NCI-H1048 (cell line): ENCODE results near the gene PIPOX.

Experiments
- DNase-seq: peaks from one replicate; lab custom pipeline; 2025; lab: John Stamatoyannopoulos, UW

Gene PIPOX

GRCh38 chr17:29019475-29020181 is 23.3 kb upstream of the PIPOX start:
- DNase-seq, result no peak

- DNase-seq, result no peak
Observed at GRCh38 chr17:29020576-29020975, 22.4 kb upstream of the PIPOX start.

GRCh38 chr17:29021226-29021625 is 21.7 kb upstream of the PIPOX start:
- DNase-seq, result no peak

GRCh38 chr17:29022074-29022473 is 20.9 kb upstream of the PIPOX start:
- no peak for DNase-seq

GRCh38 chr17:29024316-29024952 is 18.5 kb upstream of the PIPOX start:
- no peak for DNase-seq

- no peak for DNase-seq
Observed at GRCh38 chr17:29031488-29031887, 11.5 kb upstream of the PIPOX start.

- no peak for DNase-seq
Observed at GRCh38 chr17:29032013-29032856, 10.7 kb upstream of the PIPOX start.

GRCh38 chr17:29032857-29033197 is 10.1 kb upstream of the PIPOX start:
- no peak for DNase-seq

- no peak for DNase-seq
Observed at GRCh38 chr17:29034510-29034909, 8.4 kb upstream of the PIPOX start.

GRCh38 chr17:29036584-29036983 is 6.4 kb upstream of the PIPOX start:
- DNase-seq, result no peak

GRCh38 chr17:29037739-29038084 is 5.2 kb upstream of the PIPOX start:
- no peak for DNase-seq

- DNase-seq, result no peak
Observed at GRCh38 chr17:29038085-29038795, 4.7 kb upstream of the PIPOX start.

- no peak for DNase-seq
Observed at GRCh38 chr17:29039764-29040598, 3.0 kb upstream of the PIPOX start.

- DNase-seq, result no peak
Observed at GRCh38 chr17:29041091-29041490, 1.9 kb upstream of the PIPOX start.

- no peak for DNase-seq
Observed at GRCh38 chr17:29041571-29041970, 1.4 kb upstream of the PIPOX start.

GRCh38 chr17:29042026-29042678 is 789 bp upstream of the PIPOX start:
- DNase-seq, result no peak

- no peak for DNase-seq
Observed at GRCh38 chr17:29043539-29044145, 701 bp downstream of the PIPOX start.

- no peak for DNase-seq
Observed at GRCh38 chr17:29045026-29045425, 2.1 kb downstream of the PIPOX start.

- no peak for DNase-seq
Observed at GRCh38 chr17:29045734-29046472, 3.0 kb downstream of the PIPOX start.

GRCh38 chr17:29046473-29046839 is 3.5 kb downstream of the PIPOX start:
- DNase-seq, result no peak
